GM06990 (cell line): Measurements from ENCODE around the gene PTPRM.

Experiments
- DNase-seq: peaks from one replicate; pipeline ENCODE4 v3.0.0-alpha.2; 2011; ENCODE audit not compliant: insufficient read length; ENCODE audit errors: extremely low read depth
- H3K27me3 ChIP-seq: replicated peaks from 2 replicates; pipeline ENCODE4 v1.6.0; 2011; ENCODE audit warnings: low read length; ENCODE audit not compliant: control insufficient read depth, insufficient read depth
- H3K36me3 ChIP-seq: 2 replicates; pipeline ENCODE4 v1.5.1; 2011; ENCODE audit warnings: low read length; ENCODE audit not compliant: control insufficient read depth, insufficient read depth
- H3K4me3 ChIP-seq: replicated peaks from 2 replicates; pipeline ENCODE4 v1.5.1; 2011; ENCODE audit warnings: low read depth, mild to moderate bottlenecking, control low read depth, low read length
- CTCF ChIP-seq: IDR thresholded peaks from 2 replicates; pipeline ENCODE4 v1.5.1; 2011; ENCODE audit warnings: low read length, control low read depth, mild to moderate bottlenecking, inconsistent platforms; ENCODE audit not compliant: insufficient read depth, poor library complexity, severe bottlenecking

Gene PTPRM

GRCh38 chr18:7597500-7597899 is 30.4 kb downstream of the PTPRM start:
- TF ChIP-seq CTCF = no peak

GRCh38 chr18:7598167-7599047 is 31.3 kb downstream of the PTPRM start:
- no peak for TF ChIP-seq CTCF
- Histone ChIP-seq H3K4me3 (no peak overlapping the region), H3K36me3 (no peaks in the 10 kb centered on the region), H3K27me3 (no peaks in the 10 kb centered on the region)
- DNase-seq = no peak

More at GRCh38 chr18:7597500-7597899, 30.4 kb downstream of the PTPRM start:
- no peak for DNase-seq
- Histone ChIP-seq H3K27me3 (no peaks in the 10 kb centered on the region), H3K4me3 (no peak overlapping the region), H3K36me3 (no peaks in the 10 kb centered on the region)

- no peak for DNase-seq
- no peak overlapping the region for H3K4me3 ChIP-seq
- TF ChIP-seq CTCF = no peak
- no peaks in the 10 kb centered on the region for H3K27me3 ChIP-seq
- no peaks in the 10 kb centered on the region for H3K36me3 ChIP-seq
These were observed 32.9 kb downstream of the PTPRM start for GRCh38 chr18:7600036-7600435.

GRCh38 chr18:7600528-7601245 is 33.6 kb downstream of the PTPRM start:
- no peak for TF ChIP-seq CTCF
- H3K36me3 ChIP-seq = no peaks in the 10 kb centered on the region
- H3K4me3 ChIP-seq = no peak overlapping the region
- no peaks in the 10 kb centered on the region for H3K27me3 ChIP-seq
- no peak for DNase-seq

GRCh38 chr18:7601246-7601615 is 34.1 kb downstream of the PTPRM start:
- H3K4me3 ChIP-seq = no peak overlapping the region
- TF ChIP-seq CTCF = no peak
- H3K27me3 ChIP-seq = no peaks in the 10 kb centered on the region
- DNase-seq = no peak
- no peaks in the 10 kb centered on the region for H3K36me3 ChIP-seq
